HL-60 (cell line): ENCODE data around the gene REEP1.

ENCODE experiments used
- DNase-seq, 2 experiments: peaks; one replicate each; pipeline ENCODE4 v3.0.0-alpha.2; 2010 to 2020; ENCODE audit warnings: low read depth in 1 of 2, low spot score in 1 of 2
- H3K27ac ChIP-seq: fragments of 250-450 bp; sonication (Bioruptor Pico); replicated peaks from 2 replicates; pipeline ENCODE4 v1.5.1; 2020; ENCODE audit warnings: mild to moderate bottlenecking, moderate library complexity
- H3K27me3 ChIP-seq: fragments of 250-450 bp; sonication (Bioruptor Pico); 2 replicates; pipeline ENCODE4 v1.5.1; 2021; ENCODE audit warnings: mild to moderate bottlenecking, moderate library complexity; ENCODE audit not compliant: insufficient read depth, poor library complexity, severe bottlenecking
- H3K4me3 ChIP-seq: replicated peaks from 2 replicates; pipeline ENCODE4 v1.5.1; 2011; ENCODE audit warnings: mild to moderate bottlenecking, control low read depth, low read length; ENCODE audit not compliant: insufficient read depth
- GABPA ChIP-seq: IDR thresholded peaks from 2 replicates; pipeline ENCODE4 v1.6.1; 2012; ENCODE audit warnings: low read depth
- POLR2AphosphoS5 ChIP-seq: IDR thresholded peaks from 2 replicates; pipeline ENCODE4 v1.6.1; 2012; ENCODE audit warnings: low read depth
- REST ChIP-seq: IDR thresholded peaks from 2 replicates; pipeline ENCODE4 v1.6.1; 2012; ENCODE audit warnings: low read depth; ENCODE audit not compliant: insufficient replicate concordance
- SPI1 ChIP-seq: IDR thresholded peaks from 2 replicates; pipeline ENCODE4 v1.6.1; 2012; ENCODE audit warnings: low read depth, mild to moderate bottlenecking, borderline replicate concordance
- TF ChIP-seq, protein P1 (sequence below): IDR thresholded peaks from one replicate; pipeline ENCODE4 v1.5.1; 2011; ENCODE audit warnings: low read length, control low read depth, inconsistent platforms; ENCODE audit not compliant: insufficient read depth

REEP1 gene

DNA sequence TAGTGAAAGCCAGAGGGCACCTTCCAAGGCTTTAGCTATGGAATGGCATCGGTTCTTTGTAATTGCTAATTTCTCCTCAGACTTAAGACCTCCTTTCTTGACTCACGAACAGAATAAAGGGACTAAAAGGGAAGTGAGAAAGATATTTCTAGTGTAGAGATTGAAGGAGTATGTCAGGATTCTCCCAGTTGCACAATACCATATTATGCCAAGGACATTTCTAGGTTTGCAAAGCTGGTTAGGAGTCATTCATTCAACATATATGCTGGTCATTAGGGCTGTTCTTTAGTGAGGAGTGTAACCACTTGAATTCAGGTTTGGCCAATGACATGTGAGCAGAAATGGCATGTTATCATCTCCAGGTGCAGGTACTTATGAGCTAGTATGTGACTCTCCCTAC is 7.4 kb downstream of the REEP1 start:
- TF ChIP-seq POLR2AphosphoS5, result no peak
- TF ChIP-seq SPI1, result no peak
- TF ChIP-seq GABPA, result no peak
- no peak for TF ChIP-seq REST
- TF ChIP-seq, protein P1, sequence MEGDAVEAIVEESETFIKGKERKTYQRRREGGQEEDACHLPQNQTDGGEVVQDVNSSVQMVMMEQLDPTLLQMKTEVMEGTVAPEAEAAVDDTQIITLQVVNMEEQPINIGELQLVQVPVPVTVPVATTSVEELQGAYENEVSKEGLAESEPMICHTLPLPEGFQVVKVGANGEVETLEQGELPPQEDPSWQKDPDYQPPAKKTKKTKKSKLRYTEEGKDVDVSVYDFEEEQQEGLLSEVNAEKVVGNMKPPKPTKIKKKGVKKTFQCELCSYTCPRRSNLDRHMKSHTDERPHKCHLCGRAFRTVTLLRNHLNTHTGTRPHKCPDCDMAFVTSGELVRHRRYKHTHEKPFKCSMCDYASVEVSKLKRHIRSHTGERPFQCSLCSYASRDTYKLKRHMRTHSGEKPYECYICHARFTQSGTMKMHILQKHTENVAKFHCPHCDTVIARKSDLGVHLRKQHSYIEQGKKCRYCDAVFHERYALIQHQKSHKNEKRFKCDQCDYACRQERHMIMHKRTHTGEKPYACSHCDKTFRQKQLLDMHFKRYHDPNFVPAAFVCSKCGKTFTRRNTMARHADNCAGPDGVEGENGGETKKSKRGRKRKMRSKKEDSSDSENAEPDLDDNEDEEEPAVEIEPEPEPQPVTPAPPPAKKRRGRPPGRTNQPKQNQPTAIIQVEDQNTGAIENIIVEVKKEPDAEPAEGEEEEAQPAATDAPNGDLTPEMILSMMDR, result no peak
- peaks cover 3% of the 10 kb centered on the region for H3K27me3 ChIP-seq
- DNase-seq, result peak in 1 of 2 experiments; percentile 10
- H3K4me3 ChIP-seq, result no peak overlapping the region
- no peak overlapping the region for H3K27ac ChIP-seq

GRCh38 chr2:86323273-86324021 is 14.0 kb downstream of the REEP1 start:
- DNase-seq, result no peak
- peaks cover 3% of the 10 kb centered on the region for H3K27me3 ChIP-seq
- H3K4me3 ChIP-seq, result no peak overlapping the region
- no peak for TF ChIP-seq SPI1
- TF ChIP-seq REST, result no peak
- TF ChIP-seq POLR2AphosphoS5, result no peak
- TF ChIP-seq, protein P1, result no peak
- TF ChIP-seq GABPA, result no peak
- H3K27ac ChIP-seq, result no peak overlapping the region

GRCh38 chr2:86319700-86320580 is 17.5 kb downstream of the REEP1 start:
- DNase-seq, result no peak
- TF ChIP-seq GABPA (no peak), POLR2AphosphoS5 (no peak), REST (no peak), SPI1 (no peak)
- TF ChIP-seq, protein P1, result no peak
- Histone ChIP-seq H3K4me3 (no peak overlapping the region), H3K27me3 (peaks cover 3% of the 10 kb centered on the region), H3K27ac (no peak overlapping the region)
